WTC11 (cell line): ENCODE measurements around the gene SCNN1A. TPM values are rescaled to one million over a fixed set of nuclear protein-coding genes. Genes with fewer than 3 reads are reported as not detected.

Experiments used
- AR ChIP-seq: fragments of 250-450 bp; sonication (Bioruptor Pico); IDR thresholded peaks from 2 replicates; pipeline ENCODE4 v1.9.0; 2021; ENCODE audit warnings: mild to moderate bottlenecking
- ARID4B ChIP-seq: sonication (generic); formaldehyde crosslinking; IDR thresholded peaks from 2 replicates; pipeline ENCODE4 v1.8.0; 2023; ENCODE audit warnings: missing genetic modification reagents, mild to moderate bottlenecking, borderline replicate concordance
- ELF4 ChIP-seq: sonication (generic); formaldehyde crosslinking; IDR thresholded peaks from 2 replicates; pipeline ENCODE4 v1.8.1; 2022; ENCODE audit warnings: low read depth, mild to moderate bottlenecking, moderate library complexity, missing genetic modification reagents
- ESRRA ChIP-seq: sonication (generic); formaldehyde crosslinking; IDR thresholded peaks from 2 replicates; pipeline ENCODE4 v1.8.1; 2022; ENCODE audit warnings: mild to moderate bottlenecking, missing genetic modification reagents, borderline replicate concordance
- ETV6 ChIP-seq: sonication (generic); formaldehyde crosslinking; IDR thresholded peaks from 2 replicates; pipeline ENCODE4 v1.8.1; 2022; ENCODE audit warnings: mild to moderate bottlenecking, missing genetic modification reagents
- FOXP1 ChIP-seq: sonication (generic); formaldehyde crosslinking; IDR thresholded peaks from 2 replicates; pipeline ENCODE4 v1.8.0; 2022; ENCODE audit warnings: missing genetic modification reagents, mild to moderate bottlenecking, moderate library complexity, borderline replicate concordance
- JAZF1 ChIP-seq: fragments of 250-450 bp; sonication (Bioruptor Pico); IDR thresholded peaks from 2 replicates; pipeline ENCODE4 v1.9.0; 2021; ENCODE audit warnings: moderate library complexity, mild to moderate bottlenecking, inconsistent platforms
- MAX ChIP-seq: sonication (generic); formaldehyde crosslinking; IDR thresholded peaks from 2 replicates; pipeline ENCODE4 v1.8.0; 2022; ENCODE audit warnings: mild to moderate bottlenecking, missing genetic modification reagents
- MXD4 ChIP-seq: fragments of 250-450 bp; sonication (Bioruptor Pico); IDR thresholded peaks from 2 replicates; pipeline ENCODE4 v1.8.0; 2021; ENCODE audit warnings: mild to moderate bottlenecking, moderate library complexity, borderline replicate concordance
- NFATC4 ChIP-seq: fragments of 250-450 bp; sonication (Bioruptor Pico); IDR thresholded peaks from 2 replicates; pipeline ENCODE4 v1.9.0; 2021; ENCODE audit warnings: mild to moderate bottlenecking
- NFE2L1 ChIP-seq: sonication (generic); formaldehyde crosslinking; IDR thresholded peaks from 2 replicates; pipeline ENCODE4 v1.8.1; 2023; ENCODE audit warnings: missing genetic modification reagents
- NR2C2 ChIP-seq: sonication (generic); formaldehyde crosslinking; IDR thresholded peaks from 2 replicates; pipeline ENCODE4 v1.8.0; 2022; ENCODE audit warnings: mild to moderate bottlenecking, missing genetic modification reagents
- PRDM15 ChIP-seq: sonication (generic); formaldehyde crosslinking; IDR thresholded peaks from 2 replicates; pipeline ENCODE4 v1.8.0; 2022; ENCODE audit warnings: missing genetic modification reagents
- RELA ChIP-seq: sonication (generic); formaldehyde crosslinking; IDR thresholded peaks from 2 replicates; pipeline ENCODE4 v1.8.1; 2022; ENCODE audit warnings: missing genetic modification reagents, mild to moderate bottlenecking, borderline replicate concordance
- RORB ChIP-seq: fragments of 250-450 bp; sonication (Bioruptor Pico); IDR thresholded peaks from 2 replicates; pipeline ENCODE4 v1.9.0; 2021; ENCODE audit warnings: mild to moderate bottlenecking
- SOX15 ChIP-seq: fragments of 250-450 bp; sonication (Bioruptor Pico); IDR thresholded peaks from 2 replicates; pipeline ENCODE4 v1.9.0; 2021; ENCODE audit warnings: mild to moderate bottlenecking
- TEAD4 ChIP-seq: sonication (generic); formaldehyde crosslinking; IDR thresholded peaks from 2 replicates; pipeline ENCODE4 v1.8.0; 2022; ENCODE audit warnings: mild to moderate bottlenecking, missing genetic modification reagents
- ZBTB43 ChIP-seq: sonication (generic); formaldehyde crosslinking; IDR thresholded peaks from 2 replicates; pipeline ENCODE4 v1.8.1; 2023; ENCODE audit warnings: mild to moderate bottlenecking, missing genetic modification reagents
- ZMAT4 ChIP-seq: fragments of 250-450 bp; sonication (Bioruptor Pico); IDR thresholded peaks from 2 replicates; pipeline ENCODE4 v1.9.0; 2021; ENCODE audit warnings: mild to moderate bottlenecking
- ZNF219 ChIP-seq: sonication (generic); formaldehyde crosslinking; IDR thresholded peaks from 2 replicates; pipeline ENCODE4 v1.8.0; 2023; ENCODE audit warnings: missing genetic modification reagents, mild to moderate bottlenecking, borderline replicate concordance
- ZNF317 ChIP-seq: sonication (generic); formaldehyde crosslinking; IDR thresholded peaks from 2 replicates; pipeline ENCODE4 v1.8.1; 2023; ENCODE audit warnings: low read depth, mild to moderate bottlenecking, moderate library complexity, missing genetic modification reagents, borderline replicate concordance
- ZNF416 ChIP-seq: fragments of 250-450 bp; sonication (Bioruptor Pico); IDR thresholded peaks from 2 replicates; pipeline ENCODE4 v1.9.0; 2021; ENCODE audit warnings: mild to moderate bottlenecking, inconsistent platforms
- ZNF671 ChIP-seq: fragments of 250-450 bp; sonication (Bioruptor Pico); IDR thresholded peaks from 2 replicates; pipeline ENCODE4 v1.8.0; 2021; ENCODE audit warnings: mild to moderate bottlenecking
- total RNA-seq: library from RNA; stranded (reverse); gene quantifications from 3 replicates; pipeline ENCODE4 v1.2.3, GENCODE V29; 2021

SCNN1A gene
- total RNA-seq, 1 experiment from 2014 or later = 100 TPM

- TF ChIP-seq FOXP1 (CRISPR knock-in tag) (no peak), ARID4B (CRISPR knock-in tag) (peak; percentile 64; the same call in 1 of the 2 replicates), ZNF219 (CRISPR knock-in tag) (no peak), ZMAT4 (CRISPR knock-in tag) (no peak), NR2C2 (CRISPR knock-in tag) (no peak), ZNF317 (CRISPR knock-in tag) (no peak), ELF4 (CRISPR knock-in tag) (no peak), PRDM15 (CRISPR knock-in tag) (no peak), ZNF671 (CRISPR knock-in tag) (no peak), NFATC4 (CRISPR knock-in tag) (no peak), RORB (CRISPR knock-in tag) (no peak), MXD4 (CRISPR knock-in tag) (no peak), ESRRA (CRISPR knock-in tag) (no peak), SOX15 (CRISPR knock-in tag) (no peak), AR (no peak), RELA (CRISPR knock-in tag) (no peak), JAZF1 (CRISPR knock-in tag) (no peak), TEAD4 (no peak), MAX (CRISPR knock-in tag) (peak; percentile 45; the same call in 1 of the 2 replicates), ZBTB43 (no peak), ZNF416 (CRISPR knock-in tag) (no peak), NFE2L1 (CRISPR knock-in tag) (no peak), ETV6 (CRISPR knock-in tag) (no peak)
These were observed 1.2 kb downstream of the SCNN1A start (continued) for GRCh38 chr12:6374028-6374785.
